IMR-90 (cell line): Measurements from ENCODE around the gene IBA57. TPM values are rescaled to one million over a fixed set of nuclear protein-coding genes. Genes with fewer than 3 reads are reported as not detected.

Experiments used
- ATAC-seq: fragments of 200-7000 bp; cut with Tn5 transposase; 2 replicates; pipeline ENCODE4 v1.9.1; 2020; ENCODE audit warnings: low read depth, mild to moderate bottlenecking, moderate library complexity
- BruUV-seq: library from RNA; stranded (reverse); fragments of 400-500 nt; replicated peaks from 2 replicates; lab custom pipeline; 2021; lab: Mats Ljungman, UMichigan
- CTCF ChIA-PET: fragments of 300-600 bp; formaldehyde crosslinking; extraction: SDS; loops from one replicate; lab custom pipeline; 2021; ENCODE audit warnings: antibody characterized with exemption; lab: Yijun Ruan, JAX
- POLR2A ChIA-PET: fragments of 300-600 bp; sonication (Branson Sonifier 250); formaldehyde crosslinking; loops from one replicate; lab custom pipeline; 2022; ENCODE audit warnings: antibody characterized with exemption; ENCODE audit not compliant: unreplicated experiment; lab: Charles Lee
- DNase-seq: peaks from one replicate; pipeline ENCODE4 v3.0.0; 2013
- H2AFZ ChIP-seq: replicated peaks from 2 replicates; pipeline ENCODE3; 2013; ENCODE audit warnings: low read length, mild to moderate bottlenecking; ENCODE audit not compliant: poor library complexity
- H2AK5ac ChIP-seq: 2 replicates; pipeline ENCODE4 v1.6.1; 2013; ENCODE audit warnings: low read depth, low read length, inconsistent platforms
- H2AK9ac ChIP-seq: replicated peaks from 2 replicates; pipeline ENCODE3; 2013; ENCODE audit warnings: mild to moderate bottlenecking, low read depth, low read length, moderate library complexity; ENCODE audit not compliant: poor library complexity
- H2BK120ac ChIP-seq: 2 replicates; pipeline ENCODE4 v1.6.1; 2013; ENCODE audit warnings: low read depth, low read length, inconsistent platforms
- H2BK15ac ChIP-seq: 3 replicates; pipeline ENCODE4 v1.6.1; 2013; ENCODE audit warnings: low read depth, low read length, inconsistent platforms
- H2BK20ac ChIP-seq: 2 replicates; pipeline ENCODE4 v1.6.1; 2013; ENCODE audit warnings: low read depth, mild to moderate bottlenecking, inconsistent platforms, low read length, moderate library complexity
- H2BK5ac ChIP-seq: 2 replicates; pipeline ENCODE4 v1.6.1; 2013; ENCODE audit warnings: mild to moderate bottlenecking, low read depth, low read length, inconsistent platforms; ENCODE audit not compliant: poor library complexity, severe bottlenecking
- H3K14ac ChIP-seq: replicated peaks from 2 replicates; pipeline ENCODE4 v1.6.1; 2013; ENCODE audit warnings: low read depth, low read length, inconsistent platforms
- H3K18ac ChIP-seq: 2 replicates; pipeline ENCODE4 v1.6.1; 2013; ENCODE audit warnings: low read depth, low read length, control low read depth
- H3K23ac ChIP-seq: 2 replicates; pipeline ENCODE4 v1.6.1; 2013; ENCODE audit warnings: low read depth, low read length, inconsistent platforms
- H3K27ac ChIP-seq: 2 replicates; pipeline ENCODE4 v1.5.1; 2013; ENCODE audit warnings: mild to moderate bottlenecking, control low read depth, low read length; ENCODE audit not compliant: insufficient read depth
- H3K27me3 ChIP-seq: 2 replicates; pipeline ENCODE4 v1.6.1; 2013; ENCODE audit warnings: low read length; ENCODE audit not compliant: control insufficient read depth, insufficient read depth
- H3K36me3 ChIP-seq: 2 replicates; pipeline ENCODE4 v1.6.1; 2013; ENCODE audit warnings: low read length, mixed read lengths; ENCODE audit not compliant: control insufficient read depth, insufficient read depth
- H3K4ac ChIP-seq: 2 replicates; pipeline ENCODE4 v1.6.1; 2013; ENCODE audit warnings: low read depth, low read length, inconsistent platforms
- H3K4me1 ChIP-seq: 2 replicates; pipeline ENCODE4 v1.6.1; 2013; ENCODE audit warnings: low read length, mixed read lengths; ENCODE audit not compliant: control insufficient read depth, insufficient read depth
- H3K4me2 ChIP-seq: 2 replicates; pipeline ENCODE4 v1.6.1; 2013; ENCODE audit warnings: low read depth, mild to moderate bottlenecking, control low read depth, low read length, moderate library complexity
- H3K4me3 ChIP-seq: 2 replicates; pipeline ENCODE4 v1.5.1; 2013; ENCODE audit warnings: low read depth, mild to moderate bottlenecking, control low read depth, low read length, moderate library complexity; ENCODE audit not compliant: insufficient read depth
- H3K56ac ChIP-seq: 2 replicates; pipeline ENCODE4 v1.6.1; 2013; ENCODE audit warnings: low read length, inconsistent platforms; ENCODE audit not compliant: insufficient read depth; ENCODE audit errors: extremely low read depth
- H3K79me1 ChIP-seq, 2 experiments: 2 replicates each; pipeline ENCODE4 v1.6.1; 2013; ENCODE audit warnings: low read length in 2 of 2, inconsistent platforms in 1 of 2, low read depth in 1 of 2
- H3K9ac ChIP-seq: 2 replicates; pipeline ENCODE4 v1.6.1; 2013; ENCODE audit warnings: low read depth, low read length, control low read depth
- H3K9me1 ChIP-seq: 2 replicates; pipeline ENCODE4 v1.6.1; 2013; ENCODE audit warnings: low read length, inconsistent platforms; ENCODE audit not compliant: insufficient read depth
- H3K9me3 ChIP-seq: 2 replicates; pipeline ENCODE4 v1.6.1; 2013; ENCODE audit warnings: low read length; ENCODE audit not compliant: control insufficient read depth, insufficient read depth
- H4K20me1 ChIP-seq: 2 replicates; pipeline ENCODE4 v1.6.1; 2013; ENCODE audit warnings: low read length, inconsistent platforms; ENCODE audit not compliant: insufficient read depth
- H4K5ac ChIP-seq: 2 replicates; pipeline ENCODE4 v1.6.1; 2013; ENCODE audit warnings: mild to moderate bottlenecking, low read depth, low read length, control low read depth
- H4K8ac ChIP-seq, 2 experiments: 2 replicates each; pipeline ENCODE4 v1.6.1; 2013; ENCODE audit warnings: low read depth in 2 of 2, low read length in 2 of 2, control low read depth in 1 of 2, inconsistent platforms in 1 of 2
- H4K91ac ChIP-seq: 2 replicates; pipeline ENCODE4 v1.6.1; 2013; ENCODE audit warnings: low read depth, low read length, inconsistent platforms; ENCODE audit not compliant: insufficient read depth
- CTCF ChIP-seq: conservative IDR thresholded peaks from 2 replicates; pipeline ENCODE4 v1.5.1; 2012; ENCODE audit warnings: mild to moderate bottlenecking, low read depth, low read length, improper control_type of control experiment
- RCOR1 ChIP-seq: IDR thresholded peaks from 2 replicates; pipeline ENCODE4 v1.6.1; 2012; ENCODE audit warnings: mild to moderate bottlenecking, low read length, improper control_type of control experiment; ENCODE audit not compliant: insufficient replicate concordance
- SMC3 ChIP-seq: fragments of 150-350 bp; IDR thresholded peaks from 2 replicates; pipeline ENCODE4 v1.6.1; 2016; ENCODE audit warnings: low read depth, mild to moderate bottlenecking, antibody characterized with exemption, low read length, moderate library complexity
- USF2 ChIP-seq: fragments of 150-350 bp; IDR thresholded peaks from 2 replicates; pipeline ENCODE4 v1.6.1; 2017; ENCODE audit warnings: mild to moderate bottlenecking, antibody characterized with exemption, low read length, low read depth
- WGBS, 2 experiments: methylation state at CpG; one replicate each; pipeline versions ENCODE4 v1.1.5 to v1.1.7; 2013; ENCODE audit warnings: missing lambda C conversion rate in 2 of 2; ENCODE audit not compliant: insufficient read length in 1 of 2; ENCODE audit errors: extremely low coverage in 2 of 2; 5-methylcytosine and 5-hydroxymethylcytosine counted together
- dilution Hi-C: fragments of 300-500 bp; cut with HindIII; formaldehyde crosslinking; loops from one replicate; pipeline ENCODE4 v1.14.3; 2018; ENCODE audit warnings: low sequenced_read_pairs; ENCODE audit not compliant: unreplicated experiment
- in situ Hi-C: fragments of 300-500 bp; cut with MboI; formaldehyde crosslinking; loops from 3 replicates; pipeline ENCODE4 v1.14.3; 2019; ENCODE audit warnings: low sequenced_read_pairs, inconsistent platforms, mixed read lengths
- intact Hi-C: fragments of 100-400 bp; cut with micrococcal nuclease; formaldehyde crosslinking; loops from 2 replicates; pipeline ENCODE4 v1.10.0; 2022
- polyA plus RNA-seq, 3 experiments: library from polyadenylated mRNA; depleted of rRNA; stranded (reverse); fragments of >200 nt; gene quantifications; 2 replicates each; pipeline ENCODE4 v1.2.3, GENCODE V29; 2012; ENCODE audit warnings: low replicate concordance in 1 of 3
- total RNA-seq: library from RNA; depleted of rRNA; stranded (reverse); fragments of >200 nt; gene quantifications from 2 replicates; pipeline ENCODE4 v1.2.3, GENCODE V29; 2012

The IBA57 gene
- total and polyA plus RNA-seq, 2 of the 4 experiments (the other 2 are of a cell fraction), result 2.0 to 2.6 TPM

GRCh38 chr1:228154021-228154669, 11.5 kb upstream of the IBA57 start:
- TF ChIP-seq RCOR1, result no peak
- no peak for TF ChIP-seq CTCF
- TF ChIP-seq USF2, result no peak
- no peak for TF ChIP-seq SMC3
- intact Hi-C loops, result no loop called here
- Histone ChIP-seq H3K4me1 (peaks cover 22% of the 10 kb centered on the region), H4K8ac (no peak overlapping the region), H3K9ac (no peak overlapping the region), H3K4me2 (no peak overlapping the region), H3K9me1 (peaks cover 16% of the 10 kb centered on the region), H3K14ac (no peak overlapping the region), H2AFZ (no peak overlapping the region), H3K9me3 (no peaks in the 10 kb centered on the region), H3K4me3 (no peak overlapping the region), H4K5ac (no peak overlapping the region), H3K56ac (no peak overlapping the region), H4K20me1 (peaks cover 7% of the 10 kb centered on the region; the same call in 1 of the 2 replicates), H3K27me3 (no peaks in the 10 kb centered on the region), H3K36me3 (no peaks in the 10 kb centered on the region), H2AK9ac (no peak overlapping the region), H3K4ac (no peak overlapping the region), H4K91ac (no peak overlapping the region), H2AK5ac (no peak overlapping the region), H3K27ac (no peak overlapping the region), H2BK15ac (no peak overlapping the region), H3K18ac (no peak overlapping the region), H3K23ac (no peak overlapping the region), H3K79me1 (peaks cover 14 to 33% of the 10 kb centered on the region in 2 experiments), H2BK5ac (no peak overlapping the region), H2BK120ac (no peak overlapping the region), H2BK20ac (no peak overlapping the region)
- ChIA-PET POLR2A (no interaction called here), CTCF (no interaction called here)
- in situ Hi-C loops, result no loop called here
- no TSS peak for BruUV-seq
- dilution Hi-C loops, result no loop called here
- no peak for ATAC-seq
- DNase-seq, result no peak
- WGBS, 2 experiments, result no CpG with 5 or more reads among the region's 11 CpGs
